Upper lobe of left lung (tissue), 4 donors: ENCODE measurements around the gene MLC1.

ENCODE experiments used
- CTCF ChIP-seq, 6 experiments: fragments of 450-650 bp in 4 of 6; fragments of 200-600 bp in 2 of 6; sonication (generic) in 2 of 6; IDR thresholded peaks; one replicate each; pipeline ENCODE4 v1.5.1; 2016 to 2019; ENCODE audit warnings: antibody characterized with exemption in 6 of 6
- EP300 ChIP-seq, 4 donors: sonication (generic); formaldehyde crosslinking; IDR thresholded peaks; one replicate each; pipeline ENCODE4 v1.5.1; 2017; ENCODE audit warnings: antibody characterized with exemption in 4 of 4, control low read depth in 2 of 4
- POLR2A ChIP-seq, 4 donors: fragments of 450-650 bp; IDR thresholded peaks; one replicate each; pipeline ENCODE4 v1.5.1; 2016 to 2017; ENCODE audit warnings: antibody characterized with exemption in 4 of 4, mild to moderate bottlenecking in 2 of 4
- POLR2AphosphoS5 ChIP-seq, 2 donors: sonication (generic); formaldehyde crosslinking; IDR thresholded peaks; one replicate each; pipeline ENCODE4 v1.5.1; 2017; ENCODE audit warnings: antibody characterized with exemption in 2 of 2

- no peak for TF ChIP-seq CTCF (IDR thresholded peaks at IDR 0.05)
- no peak for TF ChIP-seq POLR2AphosphoS5 (IDR thresholded peaks at IDR 0.05)
- TF ChIP-seq POLR2A (IDR thresholded peaks at IDR 0.05) = no peak
- no peak for TF ChIP-seq EP300 (IDR thresholded peaks at IDR 0.05)
Measured at GRCh38 chr22:50123119-50123518, 37.9 kb upstream of the MLC1 start.
